Activated B cell treated with CpG ODN at 0.5 μM for 24 hours (primary cell): ENCODE data around the gene CAPS2. TPM values are rescaled to one million over a fixed set of nuclear protein-coding genes. Genes with fewer than 3 reads are reported as not detected.

Experiments used
- ATAC-seq: fragments of 200-7000 bp; cut with Tn5 transposase; one replicate; pipeline ENCODE4 v1.10.0; 2021; ENCODE audit warnings: low read depth, mild to moderate bottlenecking, moderate library complexity
- CTCF ChIA-PET: fragments of 350-600 bp; sonication (Branson Sonifier 250); formaldehyde crosslinking; loops from one replicate; lab custom pipeline; 2021; ENCODE audit warnings: antibody characterized with exemption; lab: Charles Lee
- POLR2A ChIA-PET: fragments of 350-600 bp; sonication (Branson Sonifier 250); formaldehyde crosslinking; loops from one replicate; lab custom pipeline; 2021; ENCODE audit warnings: antibody characterized with exemption; lab: Charles Lee
- DNase-seq: peaks from one replicate; pipeline ENCODE4 v3.0.0; 2022
- H3K27ac Mint-ChIP-seq: one replicate; pipeline ENCODE4 v1.8.0; 2020; ENCODE audit warnings: mixed read lengths
- H3K27me3 Mint-ChIP-seq: one replicate; pipeline ENCODE4 v1.8.0; 2021; ENCODE audit warnings: mixed read lengths
- H3K36me3 Mint-ChIP-seq: one replicate; pipeline ENCODE4 v1.8.0; 2021; ENCODE audit warnings: low read depth, mixed read lengths
- H3K4me1 Mint-ChIP-seq: one replicate; pipeline ENCODE4 v1.8.0; 2021; ENCODE audit warnings: mixed read lengths
- H3K4me3 Mint-ChIP-seq: one replicate; pipeline ENCODE4 v1.8.0; 2020; ENCODE audit warnings: mild to moderate bottlenecking, mixed read lengths
- H3K9me3 Mint-ChIP-seq: one replicate; pipeline ENCODE4 v1.8.0; 2020; ENCODE audit warnings: mixed read lengths
- CTCF ChIP-seq: fragments of 200-600 bp; IDR thresholded peaks from one replicate; pipeline ENCODE4 v1.8.0; 2022; ENCODE audit warnings: antibody characterized with exemption, mild to moderate bottlenecking
- intact Hi-C: fragments of 100-400 bp; cut with micrococcal nuclease; formaldehyde crosslinking; loops from one replicate; pipeline ENCODE4 v1.15.1; 2024
- total RNA-seq: library from RNA; stranded (reverse); gene quantifications from 2 replicates; pipeline ENCODE4 v1.2.3, GENCODE V29; 2022

Gene CAPS2
- total RNA-seq, 1 donor from 2014 or later: 3.8 TPM

- ChIA-PET CTCF (no interaction called here), POLR2A (no interaction called here)
- TF ChIP-seq CTCF: no peak
- Mint-ChIP-seq H3K36me3 (no peaks in the 10 kb centered on the region), H3K27ac (no peak overlapping the region), H3K9me3 (no peaks in the 10 kb centered on the region), H3K27me3 (no peaks in the 10 kb centered on the region), H3K4me1 (no peaks in the 10 kb centered on the region), H3K4me3 (no peak overlapping the region)
- DNase-seq (no peak), ATAC-seq (no peak)
- intact Hi-C loops: no loop called here
Observed at GRCh38 chr12:75308279-75308678, 21.8 kb downstream of the CAPS2 start.

GRCh38 chr12:75305412-75306332 is 24.5 kb downstream of the CAPS2 start:
- CTCF ChIA-PET: no interaction called here
- Mint-ChIP-seq H3K27me3 (no peaks in the 10 kb centered on the region), H3K27ac (no peak overlapping the region), H3K36me3 (no peaks in the 10 kb centered on the region), H3K9me3 (no peaks in the 10 kb centered on the region), H3K4me3 (no peak overlapping the region), H3K4me1 (no peaks in the 10 kb centered on the region)
- no peak for ATAC-seq
- POLR2A ChIA-PET: no interaction called here
- no peak for TF ChIP-seq CTCF
- no peak for DNase-seq
- intact Hi-C loops: no loop called here

GRCh38 chr12:75302781-75303180 is 27.3 kb downstream of the CAPS2 start:
- no peak overlapping the region for H3K4me3 Mint-ChIP-seq
- H3K27ac Mint-ChIP-seq: no peak overlapping the region
- CTCF ChIA-PET: no interaction called here
- no peaks in the 10 kb centered on the region for H3K9me3 Mint-ChIP-seq
- ATAC-seq: no peak
- no peaks in the 10 kb centered on the region for H3K27me3 Mint-ChIP-seq
- intact Hi-C loops: no loop called here
- no peaks in the 10 kb centered on the region for H3K36me3 Mint-ChIP-seq
- no peak for TF ChIP-seq CTCF
- H3K4me1 Mint-ChIP-seq: no peaks in the 10 kb centered on the region
- no peak for DNase-seq
- POLR2A ChIA-PET: no interaction called here

- Mint-ChIP-seq H3K9me3 (no peaks in the 10 kb centered on the region), H3K4me1 (no peaks in the 10 kb centered on the region), H3K27ac (no peak overlapping the region), H3K27me3 (no peaks in the 10 kb centered on the region), H3K4me3 (no peak overlapping the region), H3K36me3 (no peaks in the 10 kb centered on the region)
- ATAC-seq: no peak
- CTCF ChIA-PET: no interaction called here
- intact Hi-C loops: no loop called here
- POLR2A ChIA-PET: no interaction called here
- DNase-seq: no peak
- no peak for TF ChIP-seq CTCF
Observed at GRCh38 chr12:75302225-75302624, 27.9 kb downstream of the CAPS2 start.

- intact Hi-C loops: no loop called here
- no peak overlapping the region for H3K27ac Mint-ChIP-seq
- CTCF ChIA-PET: no interaction called here
- POLR2A ChIA-PET: no interaction called here
- H3K27me3 Mint-ChIP-seq: no peaks in the 10 kb centered on the region
- H3K4me3 Mint-ChIP-seq: no peak overlapping the region
- H3K36me3 Mint-ChIP-seq: no peaks in the 10 kb centered on the region
- no peak for ATAC-seq
- no peak for DNase-seq
- no peaks in the 10 kb centered on the region for H3K4me1 Mint-ChIP-seq
- no peak for TF ChIP-seq CTCF
- no peaks in the 10 kb centered on the region for H3K9me3 Mint-ChIP-seq
Observed at GRCh38 chr12:75294797-75295196, 35.3 kb downstream of the CAPS2 start.
